IPS-15b (cell line): ENCODE data around the gene FREM2.

Experiments used
- H3K27me3 ChIP-seq: one replicate; pipeline ENCODE4 v1.6.1; 2013; ENCODE audit warnings: low read length; ENCODE audit not compliant: control insufficient read depth, insufficient read depth
- H3K36me3 ChIP-seq: one replicate; pipeline ENCODE4 v1.6.1; 2013; ENCODE audit warnings: low read length; ENCODE audit not compliant: control insufficient read depth, insufficient read depth
- H3K4me1 ChIP-seq: one replicate; pipeline ENCODE4 v1.6.1; 2013; ENCODE audit warnings: mild to moderate bottlenecking, low read length; ENCODE audit not compliant: control insufficient read depth, insufficient read depth
- H3K4me3 ChIP-seq: one replicate; pipeline ENCODE4 v1.5.1; 2013; ENCODE audit warnings: low read depth, low read length
- H3K9ac ChIP-seq: one replicate; pipeline ENCODE4 v1.6.1; 2013; ENCODE audit warnings: low read depth, mild to moderate bottlenecking, low read length
- H3K9me3 ChIP-seq: one replicate; pipeline ENCODE4 v1.6.1; 2013; ENCODE audit warnings: mild to moderate bottlenecking, low read length; ENCODE audit not compliant: control insufficient read depth, insufficient read depth

The FREM2 gene

GRCh38 chr13:38718374-38718773 is 31.5 kb downstream of the FREM2 start:
- H3K9me3 ChIP-seq: no peaks in the 10 kb centered on the region
- no peak overlapping the region for H3K4me3 ChIP-seq
- no peaks in the 10 kb centered on the region for H3K27me3 ChIP-seq
- no peak overlapping the region for H3K9ac ChIP-seq
- no peaks in the 10 kb centered on the region for H3K36me3 ChIP-seq
- no peaks in the 10 kb centered on the region for H3K4me1 ChIP-seq

DNA sequence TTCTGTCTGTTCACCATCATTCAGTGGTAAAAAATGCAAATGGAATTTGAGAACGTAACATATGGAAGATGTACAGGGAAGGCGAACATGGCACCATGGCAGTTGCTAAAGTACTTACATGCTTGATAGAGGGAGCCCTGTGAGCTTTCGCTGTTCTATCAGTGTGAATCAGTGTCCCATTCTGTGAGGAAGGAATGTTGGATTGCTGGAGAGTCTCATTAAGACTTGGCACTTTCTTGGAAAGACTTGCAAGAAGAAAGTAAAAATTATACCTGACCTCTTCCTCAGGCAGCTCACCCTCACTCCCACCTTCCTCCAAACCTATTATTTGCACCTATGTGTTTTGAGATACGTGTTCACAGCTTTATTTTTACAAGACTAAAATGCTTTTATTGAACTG is 43.5 kb downstream of the FREM2 start:
- no peaks in the 10 kb centered on the region for H3K36me3 ChIP-seq
- H3K9me3 ChIP-seq: no peaks in the 10 kb centered on the region
- no peak overlapping the region for H3K9ac ChIP-seq
- H3K4me1 ChIP-seq: no peaks in the 10 kb centered on the region
- no peaks in the 10 kb centered on the region for H3K27me3 ChIP-seq
- no peak overlapping the region for H3K4me3 ChIP-seq

- no peak overlapping the region for H3K9ac ChIP-seq
- no peaks in the 10 kb centered on the region for H3K9me3 ChIP-seq
- H3K27me3 ChIP-seq: no peaks in the 10 kb centered on the region
- peaks cover 5% of the 10 kb centered on the region for H3K4me1 ChIP-seq
- H3K4me3 ChIP-seq: no peak overlapping the region
- no peaks in the 10 kb centered on the region for H3K36me3 ChIP-seq
These were observed 46.3 kb downstream of the FREM2 start for GRCh38 chr13:38733146-38733545.

DNA sequence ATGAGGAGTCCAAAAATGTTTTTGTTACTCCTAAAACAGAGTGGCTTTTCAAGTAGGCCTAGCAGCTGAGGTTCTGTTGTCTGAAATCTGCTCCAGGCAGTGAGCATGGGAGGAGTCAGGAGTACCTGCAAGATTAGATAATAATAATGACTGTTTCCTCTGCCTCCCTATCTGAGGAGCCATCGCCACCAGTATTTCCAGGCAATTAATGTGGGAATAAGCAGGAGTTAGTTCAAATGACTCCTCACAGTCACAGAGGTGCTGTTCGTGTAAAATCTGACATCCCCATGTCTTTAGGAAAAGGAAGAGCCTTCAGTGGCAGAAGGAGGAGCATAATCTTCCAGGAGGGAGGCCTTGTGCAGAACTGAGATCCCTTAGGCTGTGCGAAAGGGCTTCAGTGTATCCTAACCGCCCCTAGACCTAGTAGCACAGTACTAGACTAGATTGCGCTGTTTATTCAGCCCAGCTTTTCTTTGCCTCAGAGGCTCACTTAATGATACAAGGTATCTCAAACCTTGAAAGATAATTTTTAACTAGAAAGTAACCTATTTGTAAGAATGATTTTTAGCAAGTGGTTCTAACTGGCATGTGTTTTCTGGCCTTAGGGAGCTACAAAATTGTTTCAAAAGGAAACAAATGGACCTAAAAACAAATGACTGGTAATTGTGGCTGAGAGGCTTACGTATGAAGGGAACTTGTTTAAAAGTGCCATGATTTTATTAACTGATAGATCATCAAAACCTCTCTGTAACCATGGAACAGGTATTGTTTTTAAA is 49.0 kb downstream of the FREM2 start:
- H3K27me3 ChIP-seq: no peaks in the 10 kb centered on the region
- H3K36me3 ChIP-seq: no peaks in the 10 kb centered on the region
- H3K4me3 ChIP-seq: no peak overlapping the region
- no peaks in the 10 kb centered on the region for H3K9me3 ChIP-seq
- H3K4me1 ChIP-seq: peaks cover 5% of the 10 kb centered on the region
- no peak overlapping the region for H3K9ac ChIP-seq

GRCh38 chr13:38743466-38743865 is 56.6 kb downstream of the FREM2 start:
- Histone ChIP-seq H3K4me1 (no peaks in the 10 kb centered on the region), H3K9me3 (no peaks in the 10 kb centered on the region), H3K9ac (no peak overlapping the region), H3K36me3 (no peaks in the 10 kb centered on the region), H3K4me3 (no peak overlapping the region), H3K27me3 (no peaks in the 10 kb centered on the region)

GRCh38 chr13:38752686-38753085 is 65.8 kb downstream of the FREM2 start:
- Histone ChIP-seq H3K27me3 (no peaks in the 10 kb centered on the region), H3K4me3 (no peak overlapping the region), H3K9ac (no peak overlapping the region)

GRCh38 chr13:38753878-38754277 is 67.0 kb downstream of the FREM2 start:
- no peak overlapping the region for H3K4me3 ChIP-seq
- H3K27me3 ChIP-seq: no peaks in the 10 kb centered on the region
- H3K36me3 ChIP-seq: no peaks in the 10 kb centered on the region
- H3K9ac ChIP-seq: no peak overlapping the region
- no peaks in the 10 kb centered on the region for H3K9me3 ChIP-seq
- H3K4me1 ChIP-seq: peaks cover 17% of the 10 kb centered on the region

More at GRCh38 chr13:38752686-38753085, 65.8 kb downstream of the FREM2 start:
- Histone ChIP-seq H3K36me3 (no peaks in the 10 kb centered on the region), H3K9me3 (no peaks in the 10 kb centered on the region), H3K4me1 (peaks cover 17% of the 10 kb centered on the region)

DNA sequence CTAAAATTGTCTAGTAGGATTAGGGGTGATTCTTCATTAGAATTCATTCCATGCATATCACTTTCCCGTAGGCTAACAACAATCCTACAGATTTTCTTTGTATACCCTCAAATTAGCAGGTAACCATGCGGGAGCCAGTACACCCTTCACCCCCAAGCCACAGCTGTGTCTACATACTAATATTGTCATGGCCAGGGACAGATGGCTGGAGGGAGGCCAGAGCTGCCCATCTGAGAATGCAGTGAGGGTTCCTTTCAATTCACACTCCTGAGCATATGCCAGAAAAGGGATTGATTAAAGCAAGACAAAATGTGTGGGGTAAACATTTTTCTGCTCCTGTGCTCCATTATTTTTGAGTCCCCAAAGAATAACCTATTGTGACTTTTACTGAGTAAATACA is 68.9 kb downstream of the FREM2 start:
- Histone ChIP-seq H3K9ac (no peak overlapping the region), H3K27me3 (no peaks in the 10 kb centered on the region), H3K9me3 (no peaks in the 10 kb centered on the region), H3K4me1 (peaks cover 17% of the 10 kb centered on the region), H3K36me3 (no peaks in the 10 kb centered on the region), H3K4me3 (no peak overlapping the region)

GRCh38 chr13:38758277-38758676 is 71.4 kb downstream of the FREM2 start:
- H3K27me3 ChIP-seq: no peaks in the 10 kb centered on the region
- H3K9me3 ChIP-seq: no peaks in the 10 kb centered on the region
- no peak overlapping the region for H3K9ac ChIP-seq
- no peaks in the 10 kb centered on the region for H3K36me3 ChIP-seq
- H3K4me3 ChIP-seq: no peak overlapping the region
- peaks cover 10% of the 10 kb centered on the region for H3K4me1 ChIP-seq

DNA sequence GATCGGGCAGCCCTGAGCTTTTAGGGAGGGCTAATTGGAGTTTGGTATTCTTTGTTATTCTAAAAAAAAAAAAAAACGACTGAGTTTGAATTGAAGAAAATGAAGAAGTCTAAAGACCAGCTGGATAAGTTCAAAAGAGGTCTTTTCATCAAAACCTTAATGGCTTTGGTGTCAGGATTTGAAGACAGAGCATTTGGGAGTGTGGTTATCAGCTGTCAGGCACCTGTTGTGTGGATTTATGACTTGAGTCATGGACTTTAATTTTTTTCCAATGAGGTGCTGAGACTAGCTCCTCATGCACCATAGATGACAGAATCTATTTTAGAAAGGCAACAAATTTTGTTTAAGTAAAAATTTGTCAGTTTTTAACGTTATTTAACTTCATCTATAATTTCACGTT is 72.5 kb downstream of the FREM2 start:
- Histone ChIP-seq H3K4me1 (peaks cover 3% of the 10 kb centered on the region), H3K9me3 (no peaks in the 10 kb centered on the region), H3K9ac (no peak overlapping the region), H3K27me3 (no peaks in the 10 kb centered on the region), H3K36me3 (no peaks in the 10 kb centered on the region), H3K4me3 (no peak overlapping the region)

- Histone ChIP-seq H3K4me1 (peaks cover 3% of the 10 kb centered on the region), H3K4me3 (no peak overlapping the region), H3K27me3 (no peaks in the 10 kb centered on the region), H3K9ac (no peak overlapping the region), H3K36me3 (no peaks in the 10 kb centered on the region), H3K9me3 (no peaks in the 10 kb centered on the region)
These were observed 76.8 kb downstream of the FREM2 start for GRCh38 chr13:38763446-38764381.

- Histone ChIP-seq H3K4me1 (peaks cover 8% of the 10 kb centered on the region), H3K9ac (no peak overlapping the region), H3K9me3 (no peaks in the 10 kb centered on the region), H3K27me3 (no peaks in the 10 kb centered on the region), H3K4me3 (no peak overlapping the region), H3K36me3 (no peaks in the 10 kb centered on the region)
These were observed 79.9 kb downstream of the FREM2 start for GRCh38 chr13:38766799-38767198.
